ENCODE measurements around the gene AGT.

GRCh38 chr1:230700132-230700531, 13.8 kb downstream of the AGT start:
- no peak for TF ChIP-seq CTCF (IDR thresholded peaks at IDR 0.05)
- TF ChIP-seq POLR2AphosphoS5 (IDR thresholded peaks at IDR 0.05): no peak
- TF ChIP-seq POLR2A (IDR thresholded peaks at IDR 0.05): no peak
